ENCODE measurements around the gene MEGF8. TPM values are rescaled to one million over a fixed set of nuclear protein-coding genes. Genes with fewer than 3 reads are reported as not detected.

Gene MEGF8
- 21.0 and 22.3 TPM in 2 replicates for total RNA-seq

GRCh38 chr19:42325308-42325895, at the start of gene MEGF8:
MEGF8 (plus strand) TSS chr19:42325635; CDS start chr19:42326244, 609 bp downstream.

GRCh38 chr19:42301646-42302203, 23.7 kb upstream of the MEGF8 start, which contains the start of gene PRR19:
PRR19 (plus strand) TSS chr19:42302132; CDS start chr19:42309585, 7,453 bp downstream.

GRCh38 chr19:42313096-42313839, 12.2 kb upstream of the MEGF8 start, which contains the start of gene TMEM145:
TMEM145 (plus strand) TSS chr19:42313309; CDS start chr19:42313377, 68 bp downstream.

GRCh38 chr19:42389899-42390298, 64.5 kb downstream of the MEGF8 start, which contains the start of gene CNFN:
CNFN (minus strand) TSS chr19:42390297; CDS start chr19:42389037, 1,260 bp downstream.

GRCh38 chr19:42427313-42427712, 101.9 kb downstream of the MEGF8 start, which contains the start of gene LIPE:
LIPE (minus strand) TSS chr19:42427388; CDS start chr19:42427149, 239 bp downstream.

Other genes with a start within 250 kb of the MEGF8 start
- 7.0 and 10.0 TPM in 2 replicates for gene ZNF574, start 249.5 kb upstream of the MEGF8 start, total RNA-seq
- 0.06 and 0.13 TPM in 2 replicates for gene POU2F2, start 193.2 kb upstream of the MEGF8 start, total RNA-seq
- gene DEDD2, start 108.0 kb upstream of the MEGF8 start, total RNA-seq: 11.2 and 15.5 TPM in 2 replicates
- gene ZNF526, start 105.3 kb upstream of the MEGF8 start, total RNA-seq: 7.9 and 10.2 TPM in 2 replicates
- gene GSK3A, start 83.0 kb upstream of the MEGF8 start, total RNA-seq: 9.2 and 10.0 TPM in 2 replicates
- 19.8 and 23.5 TPM in 2 replicates for gene ERF, start 70.5 kb upstream of the MEGF8 start, total RNA-seq
- gene CIC, start 56.4 kb upstream of the MEGF8 start, total RNA-seq: 17.2 and 27.5 TPM in 2 replicates
- 0.13 and 0.25 TPM in 2 replicates for gene PRR19, start 23.5 kb upstream of the MEGF8 start, total RNA-seq
- 22.5 and 26.4 TPM in 2 replicates for gene PAFAH1B3, start 23.0 kb upstream of the MEGF8 start, total RNA-seq
- not detected in 2 replicates for gene TMEM145, start 12.3 kb upstream of the MEGF8 start, total RNA-seq
- not detected in 2 replicates for gene CNFN, start 64.7 kb downstream of the MEGF8 start, total RNA-seq
- gene LIPE, start 101.8 kb downstream of the MEGF8 start, total RNA-seq: 1.9 and 2.6 TPM in 2 replicates
- gene CXCL17, start 117.3 kb downstream of the MEGF8 start, total RNA-seq: not detected in 2 replicates
- under 0.01 and 0.31 TPM in 2 replicates for gene CEACAM1, start 202.8 kb downstream of the MEGF8 start, total RNA-seq

Data from aortic smooth muscle cell (primary cell).